Measurements from ENCODE around the gene KRTAP5-3. TPM values are rescaled to one million over a fixed set of nuclear protein-coding genes. Genes with fewer than 3 reads are reported as not detected.

Gene KRTAP5-3, protein sequence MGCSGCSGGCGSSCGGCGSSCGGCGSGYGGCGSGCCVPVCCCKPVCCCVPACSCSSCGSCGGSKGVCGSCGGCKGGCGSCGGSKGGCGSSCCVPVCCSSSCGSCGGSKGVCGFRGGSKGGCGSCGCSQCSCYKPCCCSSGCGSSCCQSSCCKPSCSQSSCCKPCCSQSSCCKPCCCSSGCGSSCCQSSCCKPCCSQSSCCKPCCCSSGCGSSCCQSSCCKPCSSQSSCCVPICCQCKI
- total RNA-seq: not detected in 2 replicates

DNA sequence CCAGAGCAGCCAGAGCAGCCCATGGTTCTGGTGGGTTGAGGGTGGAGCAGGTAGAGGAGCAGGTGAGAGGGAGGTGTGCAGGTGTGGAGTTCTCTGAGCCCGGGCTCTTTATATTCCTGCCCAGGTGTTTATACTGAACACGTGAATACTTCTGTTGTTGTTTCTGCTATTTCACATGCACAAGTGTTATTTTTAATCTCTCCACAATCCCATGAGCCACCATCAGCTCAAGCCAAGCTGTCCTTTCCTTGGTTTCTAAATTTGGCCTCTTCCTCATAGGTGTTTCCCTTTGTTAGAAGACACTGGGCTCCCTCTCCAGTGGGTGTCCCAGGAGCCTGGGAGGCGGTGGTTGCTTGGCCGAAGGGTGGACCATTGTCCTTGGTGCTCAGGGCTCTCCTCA is at the start of gene KRTAP5-3:
Gene KRTAP5-3 (minus strand): TSS at position 101 of the 400 bp plus-strand sequence. CDS start 78 bp downstream, at position 23.

DNA sequence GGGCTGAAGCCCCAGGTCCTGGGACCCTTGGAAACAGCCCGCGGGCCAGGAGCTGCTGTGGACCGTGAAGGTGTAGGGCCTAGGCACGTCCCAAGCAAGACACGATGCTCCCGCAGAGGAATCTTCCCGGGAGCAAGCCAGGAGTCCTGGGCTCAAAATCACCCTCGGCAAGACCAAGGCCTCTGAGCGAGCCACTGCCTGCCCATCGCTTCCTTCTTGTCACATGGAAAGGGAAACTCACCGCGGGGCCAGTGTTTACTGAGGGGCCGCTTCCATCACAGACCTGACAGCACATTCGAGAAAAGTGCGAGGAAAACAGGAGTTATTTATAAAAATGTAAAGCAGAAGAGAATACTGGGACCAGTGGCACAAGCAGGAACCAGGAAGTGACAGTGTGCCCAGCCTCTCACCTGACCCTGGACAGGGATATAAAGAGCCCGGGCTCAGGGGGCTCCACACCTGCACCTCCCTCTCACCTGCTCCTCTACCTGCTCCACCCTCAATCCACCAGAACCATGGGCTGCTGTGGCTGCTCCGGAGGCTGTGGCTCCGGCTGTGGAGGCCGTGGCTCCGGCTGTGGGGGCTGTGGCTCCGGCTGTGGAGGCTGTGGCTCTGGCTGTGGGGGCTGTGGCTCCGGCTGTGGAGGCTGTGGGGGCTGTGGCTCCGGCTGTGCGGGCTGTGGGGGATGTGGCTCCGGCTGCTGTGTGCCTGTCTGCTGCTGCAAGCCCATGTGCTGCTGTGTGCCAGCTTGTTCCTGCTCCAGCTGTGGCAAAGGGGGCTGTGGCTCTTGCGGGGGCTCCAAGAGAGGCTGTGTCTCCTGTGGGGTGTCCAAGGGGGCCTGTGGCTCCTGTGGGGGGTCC is 21.3 kb upstream of the KRTAP5-3 start, which contains the start of gene KRTAP5-5:
Gene KRTAP5-5 (plus strand): TSS at position 450 of the 860 bp plus-strand sequence. CDS start 66 bp downstream, at position 516.

DNA sequence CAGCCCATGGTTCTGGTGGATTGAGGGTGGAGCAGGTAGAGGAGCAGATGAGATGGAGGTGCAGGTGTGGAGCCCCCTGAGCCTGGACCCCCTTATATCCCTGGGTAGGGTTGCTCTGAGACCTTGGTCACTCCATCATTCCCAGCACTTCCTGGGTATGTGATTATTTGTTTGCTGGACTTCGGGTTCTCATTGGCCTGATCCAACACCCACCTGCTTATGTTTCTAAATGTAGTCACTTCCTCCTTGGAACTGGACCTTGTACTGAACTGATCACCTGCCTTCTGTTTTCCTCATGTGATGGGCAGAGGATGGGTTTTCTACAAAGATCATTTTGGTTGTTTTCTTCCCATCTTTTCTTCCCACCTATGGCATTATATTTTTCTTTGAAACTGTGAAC is 13.8 kb upstream of the KRTAP5-3 start, which contains the start of gene KRTAP5-4:
Gene KRTAP5-4 (minus strand): TSS at position 53 of the 400 bp plus-strand sequence. CDS start 45 bp downstream, at position 8.

DNA sequence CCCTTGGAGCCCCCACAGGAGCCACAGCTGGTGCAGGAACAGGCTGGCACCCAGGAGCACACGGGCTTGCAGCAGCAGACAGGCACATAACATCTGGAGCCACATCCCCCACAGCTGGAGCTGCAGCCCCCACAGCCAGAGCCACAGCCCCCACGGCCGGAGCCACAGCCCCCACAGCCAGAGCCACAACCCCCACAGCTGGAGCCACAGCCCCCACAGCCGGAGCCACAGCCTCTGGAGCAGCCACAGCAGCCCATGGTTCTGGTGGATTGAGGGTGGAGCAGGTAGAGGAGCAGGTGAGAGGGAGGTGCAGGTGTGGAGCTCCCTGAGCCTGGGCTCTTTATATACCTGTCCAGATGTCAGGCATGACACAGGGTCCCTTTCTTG is 10.3 kb downstream of the KRTAP5-3 start, which contains the start of gene KRTAP5-2:
Gene KRTAP5-2 (minus strand): TSS at position 301 of the 387 bp plus-strand sequence. CDS start 44 bp downstream, at position 257.

DNA sequence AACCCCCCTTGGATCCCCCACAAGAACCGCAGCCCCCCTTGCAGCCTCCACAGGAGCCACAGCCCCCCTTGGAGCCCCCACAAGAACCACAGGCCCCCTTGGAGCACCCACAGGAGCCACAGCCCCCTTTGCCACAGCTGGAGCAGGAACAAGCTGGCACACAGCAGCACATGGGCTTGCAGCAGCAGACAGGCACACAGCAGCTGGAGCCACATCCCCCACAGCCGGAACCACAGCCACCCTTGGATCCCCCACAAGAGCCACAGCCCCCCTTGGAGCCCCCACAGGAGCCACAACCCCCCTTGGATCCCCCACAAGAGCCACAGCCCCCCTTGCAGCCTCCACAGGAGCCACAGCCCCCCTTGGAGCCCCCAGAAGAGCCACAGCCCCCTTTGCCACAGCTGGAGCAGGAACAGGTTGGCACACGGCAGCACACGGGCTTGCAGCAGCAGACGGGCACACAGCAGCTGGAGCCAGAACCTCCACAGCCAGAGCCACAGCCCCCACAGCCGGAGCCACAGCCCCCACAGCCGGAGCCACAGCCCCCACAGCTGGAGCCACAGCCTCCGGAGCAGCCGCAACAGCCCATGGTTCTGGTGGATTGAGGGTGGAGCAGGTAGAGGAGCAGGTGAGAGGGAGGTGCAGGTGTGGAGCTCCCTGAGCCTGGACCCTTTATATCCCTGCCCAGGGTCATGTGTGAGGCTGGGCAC is 23.4 kb downstream of the KRTAP5-3 start, which contains the start of gene KRTAP5-1:
Gene KRTAP5-1 (minus strand): TSS at position 623 of the 710 bp plus-strand sequence. CDS start 34 bp downstream, at position 589.

DNA sequence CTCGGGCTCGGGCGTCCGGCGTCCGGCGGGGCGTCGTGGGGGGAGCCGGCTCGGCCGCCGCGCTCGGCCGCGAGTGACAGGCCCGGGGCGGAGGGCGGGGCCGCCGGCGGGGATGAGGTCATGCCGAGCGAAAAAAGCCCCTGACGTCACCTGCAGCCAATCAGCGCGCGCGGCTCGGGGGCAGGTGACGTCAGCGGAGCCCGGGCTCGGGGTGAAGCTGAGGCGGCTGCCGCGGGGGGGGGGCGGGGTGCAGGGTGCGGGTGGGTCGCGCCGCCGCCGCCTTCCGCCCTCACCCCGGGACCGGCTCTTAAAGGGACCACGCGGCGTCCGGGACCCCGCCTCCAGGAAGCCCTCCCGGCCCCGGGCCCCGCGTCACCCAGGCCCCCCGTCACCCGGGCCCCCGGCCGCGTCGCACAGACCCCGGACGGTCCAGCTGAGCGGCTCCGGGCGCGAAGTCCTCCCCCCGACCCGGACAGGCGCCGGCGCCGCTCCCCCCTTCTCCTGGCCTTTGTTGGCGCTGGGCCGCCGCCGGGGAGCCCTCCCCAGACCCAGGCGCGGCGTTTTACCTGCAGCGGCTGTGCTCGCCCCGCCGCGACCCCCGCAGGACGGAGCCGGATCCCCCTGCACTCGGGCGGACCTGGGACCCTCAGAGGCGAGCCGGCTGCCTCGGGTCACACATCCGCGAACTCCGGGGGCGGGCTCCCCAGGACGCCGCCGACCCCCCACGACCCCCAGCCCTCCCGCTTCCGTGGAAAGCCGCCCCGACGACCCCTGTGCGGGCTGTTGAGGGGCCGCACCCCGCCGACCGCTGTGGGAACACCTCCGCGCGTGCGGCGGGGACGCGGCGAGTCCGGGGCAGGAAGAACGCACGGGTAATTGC is 35.8 kb downstream of the KRTAP5-3 start, which contains the start of gene DUSP8:
Gene DUSP8 (minus strand): TSS at position 75 of the 880 bp plus-strand sequence. CDS start 6,445 bp downstream, outside the sequence.

Other genes with a start within 250 kb of the KRTAP5-3 start
- gene BRSK2, start 218.5 kb downstream of the KRTAP5-3 start, total RNA-seq: not detected in 2 replicates
- 11.1 and 20.2 TPM in 2 replicates for gene MOB2, start 121.7 kb downstream of the KRTAP5-3 start, total RNA-seq
- 0.05 TPM in 1 of 2 replicates, not detected in the other for gene DUSP8, start 36.2 kb downstream of the KRTAP5-3 start, total RNA-seq
- not detected in 2 replicates for gene KRTAP5-1, start 23.2 kb downstream of the KRTAP5-3 start, total RNA-seq
- gene KRTAP5-2, start 10.2 kb downstream of the KRTAP5-3 start, total RNA-seq: not detected in 2 replicates
- gene KRTAP5-4, start 13.7 kb upstream of the KRTAP5-3 start, total RNA-seq: not detected in 2 replicates
- gene KRTAP5-5, start 21.3 kb upstream of the KRTAP5-3 start, total RNA-seq: not detected in 2 replicates
- not detected in 2 replicates for gene KRTAP5-6, start 88.7 kb upstream of the KRTAP5-3 start, total RNA-seq
- gene IFITM10, start 142.1 kb upstream of the KRTAP5-3 start, total RNA-seq: 0.44 and 1.6 TPM in 2 replicates
- 454 and 486 TPM in 2 replicates for gene CTSD, start 155.5 kb upstream of the KRTAP5-3 start, total RNA-seq
- not detected in 2 replicates for gene SYT8, start 226.5 kb upstream of the KRTAP5-3 start, total RNA-seq
- gene TNNI2, start 230.5 kb upstream of the KRTAP5-3 start, total RNA-seq: not detected in 2 replicates
- gene LSP1, start 244.6 kb upstream of the KRTAP5-3 start, total RNA-seq: 238 and 277 TPM in 2 replicates